SK-N-SH (cell line): ENCODE results near the gene THSD8. TPM values are rescaled to one million over a fixed set of nuclear protein-coding genes. Genes with fewer than 3 reads are reported as not detected.

Experiments
- CTCF ChIA-PET: fragments of 300-600, 350-600 bp; formaldehyde crosslinking; extraction: SDS; loops from one replicate; lab custom pipeline; 2021; lab: Yijun Ruan, JAX
- POLR2A ChIA-PET: fragments of 350-600 bp; sonication (Branson Sonifier 250); formaldehyde crosslinking; extraction: SDS; loops from one replicate; lab custom pipeline; 2020; ENCODE audit warnings: antibody characterized with exemption, inconsistent platforms; lab: Yijun Ruan, JAX
- DNase-seq: peaks from one replicate; pipeline ENCODE4 v3.0.0; 2012
- H2AFZ ChIP-seq: fragments of 200-600 bp; sonication (generic); 2 replicates; pipeline ENCODE4 v1.8.1; 2016; ENCODE audit warnings: antibody characterized with exemption, mild to moderate bottlenecking, low read depth
- H3F3A ChIP-seq: fragments of 200-600 bp; sonication (generic); replicated peaks from 2 replicates; pipeline ENCODE3; 2016; ENCODE audit warnings: antibody characterized with exemption, mild to moderate bottlenecking; ENCODE audit not compliant: insufficient read depth
- H3K27ac ChIP-seq, 2 experiments: fragments of 200-500 bp in 1 of 2; fragments of 200-600 bp in 1 of 2; sonication (Bioruptor generic) in 1 of 2; sonication (generic), shearing (Covaris generic) in 1 of 2; 2 replicates each; pipeline versions ENCODE4 v1.5.1 to v1.6.1; 2014 to 2016; ENCODE audit warnings: low read depth in 2 of 2, inconsistent platforms in 1 of 2, low read length in 1 of 2, mild to moderate bottlenecking in 1 of 2, mixed read lengths in 1 of 2
- H3K27me3 ChIP-seq: fragments of 200-600 bp; sonication (generic), shearing (Covaris generic); 2 replicates; pipeline ENCODE4 v1.6.1; 2016; ENCODE audit warnings: mixed run types; ENCODE audit not compliant: insufficient read depth
- H3K36me3 ChIP-seq, 2 experiments: fragments of 200-500 bp in 1 of 2; fragments of 200-600 bp in 1 of 2; sonication (Bioruptor generic) in 1 of 2; sonication (generic) in 1 of 2; replicated peaks in 1 of 2; 2 replicates each; pipeline versions ENCODE3 to v1.5.1; 2014 to 2016; ENCODE audit warnings: low read length in 1 of 2, mild to moderate bottlenecking in 1 of 2; ENCODE audit not compliant: insufficient read depth in 2 of 2, control insufficient read depth in 1 of 2
- H3K4me1 ChIP-seq, 2 experiments: fragments of 200-500 bp in 1 of 2; fragments of 200-600 bp in 1 of 2; sonication (Bioruptor generic) in 1 of 2; sonication (generic), shearing (Covaris generic) in 1 of 2; 2 replicates each; pipeline versions ENCODE4 v1.5.1 to v1.6.1; 2014 to 2016; ENCODE audit warnings: low read depth in 1 of 2, low read length in 1 of 2, mixed run types in 1 of 2; ENCODE audit not compliant: insufficient read depth in 2 of 2, control insufficient read depth in 1 of 2
- H3K4me2 ChIP-seq: fragments of 200-600 bp; sonication (generic), shearing (Covaris generic); 2 replicates; pipeline ENCODE4 v1.6.1; 2017; ENCODE audit warnings: mixed run types
- H3K4me3 ChIP-seq, 2 experiments: fragments of 200-500 bp in 1 of 2; fragments of 200-600 bp in 1 of 2; sonication (Bioruptor generic) in 1 of 2; sonication (generic), shearing (Covaris generic) in 1 of 2; 2 replicates each; pipeline versions ENCODE4 v1.5.1 to v1.8.1; 2014 to 2016; ENCODE audit warnings: low read depth in 2 of 2, inconsistent platforms in 1 of 2, low read length in 1 of 2, mild to moderate bottlenecking in 1 of 2, mixed read lengths in 1 of 2, moderate library complexity in 1 of 2
- H3K79me2 ChIP-seq: fragments of 200-600 bp; sonication (generic); 2 replicates; pipeline ENCODE4 v1.8.1; 2017; ENCODE audit warnings: mild to moderate bottlenecking; ENCODE audit not compliant: insufficient read depth
- H3K9ac ChIP-seq: fragments of 200-600 bp; sonication (generic); 2 replicates; pipeline ENCODE4 v1.6.1; 2017; ENCODE audit warnings: mixed run types
- H3K9me2 ChIP-seq: fragments of 200-600 bp; sonication (generic); 2 replicates; pipeline ENCODE4 v1.6.1; 2017; ENCODE audit warnings: mixed run types
- H3K9me3 ChIP-seq: fragments of 200-600 bp; sonication (generic); 2 replicates; pipeline ENCODE4 v1.6.1; 2017; ENCODE audit warnings: mixed run types, mild to moderate bottlenecking, moderate library complexity
- H4K20me1 ChIP-seq: fragments of 200-600 bp; sonication (generic); 2 replicates; pipeline ENCODE4 v1.6.1; 2017; ENCODE audit warnings: mild to moderate bottlenecking, mixed run types; ENCODE audit not compliant: insufficient read depth
- CHD2 ChIP-seq: fragments of 150-350 bp; IDR thresholded peaks from 2 replicates; pipeline ENCODE4 v1.6.1; 2018; ENCODE audit warnings: low read length; ENCODE audit not compliant: partially characterized antibody
- ELF1 ChIP-seq: IDR thresholded peaks from 2 replicates; pipeline ENCODE4 v1.4.0; 2012
- EP300 ChIP-seq, 2 experiments: IDR thresholded peaks; 2 replicates each; pipeline versions ENCODE4 v1.4.0 to v1.6.1; 2012; ENCODE audit warnings: borderline replicate concordance in 1 of 2, low read depth in 1 of 2, low read length in 1 of 2
- FOXJ3 ChIP-seq: sonication (generic); formaldehyde crosslinking; IDR thresholded peaks from 2 replicates; pipeline ENCODE4 v1.5.1; 2020; ENCODE audit warnings: mild to moderate bottlenecking, missing genetic modification reagents
- FOXM1 ChIP-seq: IDR thresholded peaks from 2 replicates; pipeline ENCODE4 v1.4.0; 2012; ENCODE audit warnings: low read depth, mild to moderate bottlenecking
- RCOR1 ChIP-seq: fragments of 150-350 bp; IDR thresholded peaks from 2 replicates; pipeline ENCODE4 v1.6.1; 2017; ENCODE audit warnings: antibody characterized with exemption, low read length
- REST ChIP-seq: IDR thresholded peaks from 2 replicates; pipeline ENCODE4 v1.6.1; 2012; ENCODE audit warnings: mild to moderate bottlenecking, low read depth, low read length, moderate library complexity
- RFX5 ChIP-seq: IDR thresholded peaks from 2 replicates; pipeline ENCODE4 v1.6.1; 2012; ENCODE audit warnings: mild to moderate bottlenecking, improper control_type of control experiment, low read length
- TEAD4 ChIP-seq: IDR thresholded peaks from 2 replicates; pipeline ENCODE4 v1.4.0; 2012; ENCODE audit warnings: mild to moderate bottlenecking, borderline replicate concordance; ENCODE audit not compliant: insufficient read depth
- YY1 ChIP-seq: IDR thresholded peaks from 2 replicates; pipeline ENCODE4 v1.4.0; 2012; ENCODE audit warnings: low read depth, mild to moderate bottlenecking
- WGBS: methylation state at CpG from one replicate; pipeline ENCODE4 v1.1.6; 2017; ENCODE audit warnings: low lambda C conversion rate; 5-methylcytosine and 5-hydroxymethylcytosine counted together
- polyA plus RNA-seq, 3 experiments: library from polyadenylated mRNA; depleted of rRNA; stranded (reverse); fragments of >200 nt; gene quantifications; 2 replicates each; pipeline ENCODE4 v1.2.3, GENCODE V29; 2012

THSD8 gene
- polyA plus RNA-seq, 1 of the 3 experiments (the other 2 are of a cell fraction), result not detected

GRCh38 chr19:12799742-12800465, 2.0 kb upstream of the THSD8 start:
- Histone ChIP-seq H3K4me3 (no peak overlapping the region), H4K20me1 (no peaks in the 10 kb centered on the region), H3K27me3 (no peaks in the 10 kb centered on the region)
- TF ChIP-seq ELF1, result no peak
- no peak for TF ChIP-seq REST
- TF ChIP-seq EP300 (IDR thresholded peaks at IDR 0.05; ENCODE audit: borderline replicate concordance in 1 of 2, low read depth in 1 of 2, low read length in 1 of 2), result no peak
- no peak for TF ChIP-seq TEAD4
- no peak for TF ChIP-seq FOXM1
- TF ChIP-seq, all 33 proteins: peak for 0
- no peaks in the 10 kb centered on the region for H3K9me2 ChIP-seq
- H3K27ac ChIP-seq, result no peak overlapping the region
- no peak for DNase-seq
- no peaks in the 10 kb centered on the region for H3K9me3 ChIP-seq
- no peak overlapping the region for H2AFZ ChIP-seq
- H3K9ac ChIP-seq, result no peak overlapping the region
- peaks cover 10% of the 10 kb centered on the region for H3K79me2 ChIP-seq
- H3K4me1 ChIP-seq, result peaks cover 9 to 23% of the 10 kb centered on the region in 2 experiments; a peak in 1 of 4 replicates
- peaks cover 17% of the 10 kb centered on the region for H3F3A ChIP-seq
- H3K4me2 ChIP-seq, result no peak overlapping the region
- ChIA-PET POLR2A (interaction anchor here (1.4 to 2.6 kb wide), 2 partner anchors 8 to 22 kb away, joined by 5 to 20 read pairs; partner anchors contain the start of gene JUNB), CTCF (interaction anchor here (0.6 to 17.1 kb wide), 7 partner anchors 22 to 82 kb away, joined by 3 to 447 read pairs (median 4); partner anchors contain the start of genes DNASE2 and HOOK2)
- H3K36me3 ChIP-seq, result peaks cover 4 to 8% of the 10 kb centered on the region in 2 experiments
- 99% methylated on average over 9 of the region's 18 CpGs for WGBS

- H3K4me2 ChIP-seq, result peak overlapping the region; percentile 100
- POLR2A ChIA-PET, result interaction anchor here (1.4 to 2.6 kb wide), 2 partner anchors 8 to 22 kb away, joined by 5 to 20 read pairs; partner anchors contain the start of gene JUNB
- CTCF ChIA-PET, result interaction anchor here (0.6 to 17.1 kb wide), 8 partner anchors 13 to 81 kb away, joined by 3 to 447 read pairs (median 4); partner anchors contain the start of genes DNASE2 and HOOK2
Measured at GRCh38 chr19:12800466-12800770, 1.5 kb upstream of the THSD8 start.

More at GRCh38 chr19:12800466-12800770, 1.5 kb upstream of the THSD8 start:
- TF ChIP-seq CHD2 (no peak), RFX5 (no peak), FOXJ3 (CRISPR knock-in tag) (no peak), RCOR1 (no peak), YY1 (no peak)
- TF ChIP-seq, all 33 proteins: peak for 0
- H3K27ac ChIP-seq, result no peak overlapping the region
- no peaks in the 10 kb centered on the region for H3K27me3 ChIP-seq
- no peaks in the 10 kb centered on the region for H3K9me3 ChIP-seq
- peak overlapping the region; percentile 74 to 95; a peak in 3 of 4 replicates for H3K4me3 ChIP-seq
- H3K36me3 ChIP-seq, result peaks cover 4 to 8% of the 10 kb centered on the region in 2 experiments
- peaks cover 10% of the 10 kb centered on the region for H3K79me2 ChIP-seq
- H3F3A ChIP-seq, result peaks cover 17% of the 10 kb centered on the region
- 57% methylated on average over 1 of the region's 1 CpG for WGBS
- no peak overlapping the region for H3K9ac ChIP-seq
- H3K9me2 ChIP-seq, result no peaks in the 10 kb centered on the region
- H3K4me1 ChIP-seq, result peaks cover 9 to 23% of the 10 kb centered on the region in 2 experiments; a peak in 1 of 4 replicates
- no peak for DNase-seq
- H2AFZ ChIP-seq, result no peak overlapping the region
- H4K20me1 ChIP-seq, result no peaks in the 10 kb centered on the region
